ENCODE measurements around the gene MED15. TPM values are rescaled to one million over a fixed set of nuclear protein-coding genes. Genes with fewer than 3 reads are reported as not detected.

Gene MED15
- total RNA-seq, 4 donors from 2014 or later = 34.0 to 54.1 (median 38.9) TPM

GRCh38 chr22:20525048-20525447 lies 17.6 kb downstream of the MED15 start:
- WGBS = 92% methylated on average over 7 of the region's 7 CpGs
- H3K27me3 ChIP-seq = no peaks in the 10 kb centered on the region
- H3K4me3 ChIP-seq = no peak overlapping the region
- TF ChIP-seq POLR2AphosphoS5 (IDR thresholded peaks at IDR 0.05) (no peak), EP300 (IDR thresholded peaks at IDR 0.05) (no peak), POLR2A (IDR thresholded peaks at IDR 0.05; ENCODE audit: low read depth) (no peak), CTCF (IDR thresholded peaks at IDR 0.05) (no peak)
- no peak for DNase-seq (ENCODE audit: extremely low spot score)
- peaks cover 11 to 29% (median 21%) of the 10 kb centered on the region in 4 donors for H3K36me3 ChIP-seq
- H3K9me3 ChIP-seq = no peaks in the 10 kb centered on the region
- peaks cover 38 to 79% (median 64%) of the 10 kb centered on the region in 4 donors for H3K4me1 ChIP-seq
- intact Hi-C loops (cut with DNase I) = no loop called here
- H3K27ac ChIP-seq (replicated peaks in 1 of 4) = no peak overlapping the region

- no peak overlapping the region for H3K4me3 ChIP-seq
- H3K27ac ChIP-seq (replicated peaks in 1 of 4) = peak overlapping the region in 1 of 4 donors; percentile 7
- H3K4me1 ChIP-seq = peaks cover 47 to 83% (median 69%) of the 10 kb centered on the region in 4 donors
- TF ChIP-seq CTCF (IDR thresholded peaks at IDR 0.05) (no peak), EP300 (IDR thresholded peaks at IDR 0.05) (no peak), POLR2AphosphoS5 (IDR thresholded peaks at IDR 0.05) (no peak), POLR2A (IDR thresholded peaks at IDR 0.05; ENCODE audit: low read depth) (no peak)
- intact Hi-C loops (cut with DNase I) = no loop called here
- DNase-seq (ENCODE audit: extremely low spot score) = no peak
- H3K9me3 ChIP-seq = no peaks in the 10 kb centered on the region
- H3K36me3 ChIP-seq = peaks cover 11 to 20% (median 14%) of the 10 kb centered on the region in 4 donors
- H3K27me3 ChIP-seq = no peaks in the 10 kb centered on the region
- 63% methylated on average over 4 of the region's 4 CpGs for WGBS
Measured at GRCh38 chr22:20526305-20526627, 18.9 kb downstream of the MED15 start.

GRCh38 chr22:20526628-20527355 lies 19.4 kb downstream of the MED15 start:
- intact Hi-C loops (cut with DNase I) = no loop called here
- TF ChIP-seq CTCF (IDR thresholded peaks at IDR 0.05) (no peak), POLR2A (IDR thresholded peaks at IDR 0.05; ENCODE audit: low read depth) (no peak), EP300 (IDR thresholded peaks at IDR 0.05) (no peak), POLR2AphosphoS5 (IDR thresholded peaks at IDR 0.05) (no peak)
- H3K27me3 ChIP-seq = no peaks in the 10 kb centered on the region
- DNase-seq (ENCODE audit: extremely low spot score) = no peak
- H3K4me1 ChIP-seq = peaks cover 52 to 84% (median 74%) of the 10 kb centered on the region in 4 donors
- WGBS = 66% methylated on average over 6 of the region's 6 CpGs
- H3K9me3 ChIP-seq = no peaks in the 10 kb centered on the region
- peak overlapping the region in 2 of 4 donors; percentile 7 to 9 for H3K27ac ChIP-seq (replicated peaks in 1 of 4)
- no peak overlapping the region for H3K4me3 ChIP-seq
- H3K36me3 ChIP-seq = peaks cover 11 to 20% (median 14%) of the 10 kb centered on the region in 4 donors

GRCh38 chr22:20528405-20528978 lies 21.1 kb downstream of the MED15 start:
- no peak overlapping the region for H3K4me3 ChIP-seq
- peaks cover 60 to 86% (median 76%) of the 10 kb centered on the region in 4 donors for H3K4me1 ChIP-seq
- no peaks in the 10 kb centered on the region for H3K27me3 ChIP-seq
- peaks cover 8 to 20% (median 11%) of the 10 kb centered on the region in 4 donors for H3K36me3 ChIP-seq
- DNase-seq (ENCODE audit: extremely low spot score) = no peak
- TF ChIP-seq POLR2AphosphoS5 (IDR thresholded peaks at IDR 0.05) (no peak), POLR2A (IDR thresholded peaks at IDR 0.05; ENCODE audit: low read depth) (no peak), CTCF (IDR thresholded peaks at IDR 0.05) (no peak), EP300 (IDR thresholded peaks at IDR 0.05) (no peak)
- no peak overlapping the region for H3K27ac ChIP-seq (replicated peaks in 1 of 4)
- no peaks in the 10 kb centered on the region for H3K9me3 ChIP-seq
- intact Hi-C loops (cut with DNase I) = no loop called here
- 100% methylated on average over 3 of the region's 7 CpGs for WGBS

All from esophagus muscularis mucosa (tissue), 4 donors.